GM18520 (cell line): ENCODE measurements around the gene MOV10L1.
"Not testable (repeated sequence)": the region's sequence is repeated elsewhere in the genome, so short reads cannot be mapped to it uniquely, and the experiment has no call there.

Experiments
- ATAC-seq: cut with Tn5 transposase; IDR thresholded peaks from one replicate; pipeline ENCODE4 v1.9.1; 2021; ENCODE audit not compliant: unreplicated experiment

MOV10L1 gene

DNA sequence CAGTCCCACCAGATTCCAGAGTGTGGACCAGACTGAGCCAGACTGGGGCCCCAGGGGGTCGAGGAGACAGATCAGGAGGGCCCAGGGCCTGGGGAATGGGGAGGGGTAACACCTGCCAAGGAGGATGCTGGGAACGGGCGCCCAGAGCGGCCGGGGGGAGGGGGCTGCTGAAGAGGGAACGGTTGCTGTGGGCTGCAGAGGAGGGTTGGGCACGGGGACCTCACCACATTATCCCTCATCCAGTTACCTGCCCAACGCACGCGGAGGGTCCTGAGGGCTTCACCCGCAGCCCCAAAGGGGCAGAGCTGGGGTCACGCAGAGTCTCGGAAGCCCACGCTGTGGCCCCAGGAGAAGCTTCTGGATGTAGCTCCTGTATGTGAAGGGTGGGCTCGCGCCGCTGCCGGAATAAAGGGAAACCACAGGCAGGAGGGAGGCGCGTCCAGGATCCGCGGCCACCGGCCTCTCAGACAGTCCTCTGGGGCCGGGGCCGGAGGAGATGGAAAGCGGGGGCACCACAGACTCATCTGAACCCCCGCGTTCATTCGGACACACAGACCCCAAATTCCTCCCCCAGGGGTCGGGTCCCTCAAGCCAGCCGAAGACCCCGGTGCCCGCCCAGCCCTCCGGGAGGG is 110.1 kb downstream of the MOV10L1 start:
- ATAC-seq = no peak

DNA sequence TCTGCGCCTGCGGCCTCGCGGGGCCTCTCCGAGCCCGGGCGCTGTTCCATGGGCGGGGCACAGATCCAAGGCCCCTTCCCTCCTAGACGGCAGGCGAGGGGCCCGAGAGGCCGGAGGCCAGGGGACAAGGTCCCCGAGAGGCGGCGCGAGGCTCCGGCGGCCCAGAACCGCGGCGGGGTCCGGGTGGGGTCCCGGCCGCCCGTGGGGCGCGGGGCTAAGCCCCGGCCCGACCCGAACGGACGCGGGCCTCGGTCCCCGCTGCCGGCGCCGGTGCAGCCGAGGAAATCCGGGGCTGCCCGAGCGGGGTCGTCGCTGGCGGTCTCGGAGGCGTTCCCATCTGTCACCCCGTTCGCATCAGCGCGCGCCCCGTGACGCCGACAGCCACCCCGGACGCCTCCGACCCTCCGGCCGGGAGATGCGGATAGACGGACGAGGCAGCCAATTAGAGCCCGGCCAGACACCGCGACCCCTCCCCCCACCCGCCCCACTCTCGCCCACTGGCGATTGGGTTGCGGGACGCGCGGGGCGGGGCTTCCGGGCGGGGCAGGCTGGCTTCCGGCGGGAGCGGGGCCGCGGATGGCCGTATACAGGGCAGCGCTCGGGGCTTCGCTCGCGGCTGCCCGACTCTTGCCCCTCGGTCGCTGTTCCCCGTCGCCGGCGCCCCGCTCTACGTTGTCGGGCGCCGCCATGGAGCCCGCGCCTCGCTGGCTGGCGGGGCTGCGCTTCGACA is 110.8 kb downstream of the MOV10L1 start, which contains the start of gene SELENOO:
Gene SELENOO (plus strand): TSS at position 551 of the 730 bp plus-strand sequence. CDS start 26 bp downstream, at position 577.
- ATAC-seq = peak; percentile 49

DNA sequence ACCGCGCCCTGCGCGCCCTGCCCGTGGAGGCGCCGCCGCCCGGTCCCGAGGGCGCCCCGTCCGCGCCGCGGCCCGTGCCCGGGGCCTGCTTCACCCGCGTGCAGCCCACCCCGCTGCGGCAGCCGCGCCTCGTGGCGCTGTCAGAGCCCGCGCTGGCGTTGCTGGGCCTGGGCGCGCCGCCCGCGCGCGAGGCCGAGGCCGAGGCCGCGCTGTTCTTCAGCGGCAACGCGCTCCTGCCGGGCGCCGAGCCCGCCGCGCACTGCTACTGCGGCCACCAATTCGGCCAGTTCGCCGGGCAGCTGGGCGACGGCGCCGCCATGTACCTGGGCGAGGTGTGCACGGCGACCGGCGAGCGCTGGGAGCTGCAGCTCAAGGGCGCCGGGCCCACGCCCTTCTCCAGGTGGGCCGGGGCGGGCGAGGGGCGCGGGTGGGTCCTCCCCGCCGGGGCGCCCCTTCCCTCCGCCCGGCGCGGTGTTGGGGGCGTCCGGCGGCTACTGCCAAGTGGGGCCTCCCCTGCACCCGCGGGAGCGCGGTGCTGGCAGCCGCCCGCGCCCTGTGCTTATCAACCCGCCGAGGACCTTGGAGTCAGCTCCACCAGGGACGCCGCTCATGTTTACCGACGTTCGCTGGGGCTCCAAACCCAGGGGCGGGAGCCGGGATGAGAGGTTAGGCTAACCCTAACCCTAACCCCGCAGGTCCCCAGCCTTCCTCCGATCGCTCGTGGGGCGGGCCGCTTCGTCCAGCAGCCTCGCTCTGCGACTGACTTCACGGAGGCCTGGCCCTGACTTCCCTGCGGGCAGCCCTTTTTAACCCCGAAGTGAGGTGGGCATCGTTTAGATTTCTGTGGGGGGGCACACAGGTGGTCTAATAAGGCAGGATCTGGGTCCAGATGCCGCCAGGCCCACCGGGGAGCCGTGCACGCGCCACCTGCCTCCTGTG is 111.7 kb downstream of the MOV10L1 start:
- ATAC-seq = peak; percentile 28

DNA sequence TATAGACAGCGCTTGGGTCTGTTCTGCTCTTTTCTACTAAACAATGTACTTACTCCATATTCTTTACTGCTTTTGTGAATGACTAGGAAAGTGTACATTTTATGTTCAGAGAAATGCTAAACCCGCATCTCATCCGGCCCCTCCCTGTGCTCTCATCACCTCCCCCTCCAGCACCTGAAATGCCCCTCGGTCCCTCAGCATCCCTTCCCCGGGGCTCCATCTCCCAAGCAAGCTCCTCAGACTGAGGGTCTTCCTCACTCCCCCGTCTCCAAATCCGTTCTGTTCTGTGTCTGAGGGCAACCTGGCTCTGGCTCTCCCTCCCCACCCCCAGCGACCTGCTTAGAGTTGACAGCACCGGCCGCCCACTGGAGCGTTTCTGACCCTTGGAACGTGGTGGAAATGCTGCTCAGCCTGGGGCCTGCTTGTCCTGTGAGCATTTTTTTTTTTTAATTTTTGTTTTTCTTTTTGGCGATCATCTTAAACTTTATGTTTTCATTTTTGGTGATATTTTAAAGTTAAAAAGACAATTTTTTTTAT is 112.4 kb downstream of the MOV10L1 start:
- no peak for ATAC-seq

DNA sequence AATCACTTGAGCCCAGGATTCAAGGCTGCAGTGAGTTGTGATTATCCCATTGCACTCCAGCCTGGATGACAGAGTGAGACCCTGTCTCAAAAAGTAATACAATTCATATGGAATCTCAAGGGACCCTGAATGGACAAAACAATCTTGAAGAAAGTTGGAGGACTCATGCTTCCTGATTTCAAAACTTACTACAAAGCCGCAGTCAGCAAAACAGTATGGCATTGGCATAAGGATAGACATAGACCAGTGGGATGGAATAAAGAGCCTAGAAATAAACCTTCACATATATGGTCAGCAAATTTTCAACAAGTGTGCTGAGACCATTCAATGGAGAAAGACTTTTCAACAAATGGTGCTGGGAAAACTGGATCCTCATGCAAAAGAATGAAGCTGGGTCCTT is 113.5 kb downstream of the MOV10L1 start:
- no peak for ATAC-seq

DNA sequence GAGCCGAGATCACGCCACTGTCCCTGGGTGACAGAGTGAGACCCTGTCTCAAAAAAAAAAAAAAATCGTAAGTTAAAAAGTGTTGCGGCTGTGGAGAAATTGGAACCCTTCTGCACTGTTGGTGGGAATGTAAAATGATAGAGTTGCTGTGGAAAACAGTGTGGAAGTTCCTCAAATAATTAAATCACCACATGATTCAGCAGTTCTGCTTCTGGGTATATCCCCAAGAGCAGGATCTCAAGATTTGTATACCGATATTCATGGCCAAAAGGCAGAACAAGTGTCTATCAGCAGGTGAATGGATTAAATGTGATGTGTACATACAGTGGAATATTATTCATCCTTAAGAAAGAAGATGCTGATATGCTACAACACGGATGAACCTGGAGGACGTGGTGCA is 114.8 kb downstream of the MOV10L1 start:
- no peak for ATAC-seq

DNA sequence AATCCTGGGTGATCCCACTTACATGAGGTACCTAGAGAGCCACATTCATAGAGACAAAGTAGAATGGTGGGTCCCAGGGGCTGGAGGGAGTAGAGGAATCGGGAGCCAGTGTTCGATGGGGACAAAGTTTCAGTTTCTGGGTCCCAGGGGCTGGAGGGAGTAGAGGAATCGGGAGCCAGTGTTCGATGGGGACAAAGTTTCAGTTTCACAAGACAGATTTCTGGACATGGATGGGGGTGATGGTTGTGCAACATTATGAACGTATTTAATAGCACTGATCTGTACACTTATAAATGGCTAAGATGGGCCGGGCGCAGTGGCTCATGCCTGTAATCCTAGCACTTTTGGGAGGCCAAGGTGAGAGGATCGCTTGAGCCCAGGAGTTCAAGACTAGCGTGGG is 115.2 kb downstream of the MOV10L1 start:
- not testable (repeated sequence) for ATAC-seq

DNA sequence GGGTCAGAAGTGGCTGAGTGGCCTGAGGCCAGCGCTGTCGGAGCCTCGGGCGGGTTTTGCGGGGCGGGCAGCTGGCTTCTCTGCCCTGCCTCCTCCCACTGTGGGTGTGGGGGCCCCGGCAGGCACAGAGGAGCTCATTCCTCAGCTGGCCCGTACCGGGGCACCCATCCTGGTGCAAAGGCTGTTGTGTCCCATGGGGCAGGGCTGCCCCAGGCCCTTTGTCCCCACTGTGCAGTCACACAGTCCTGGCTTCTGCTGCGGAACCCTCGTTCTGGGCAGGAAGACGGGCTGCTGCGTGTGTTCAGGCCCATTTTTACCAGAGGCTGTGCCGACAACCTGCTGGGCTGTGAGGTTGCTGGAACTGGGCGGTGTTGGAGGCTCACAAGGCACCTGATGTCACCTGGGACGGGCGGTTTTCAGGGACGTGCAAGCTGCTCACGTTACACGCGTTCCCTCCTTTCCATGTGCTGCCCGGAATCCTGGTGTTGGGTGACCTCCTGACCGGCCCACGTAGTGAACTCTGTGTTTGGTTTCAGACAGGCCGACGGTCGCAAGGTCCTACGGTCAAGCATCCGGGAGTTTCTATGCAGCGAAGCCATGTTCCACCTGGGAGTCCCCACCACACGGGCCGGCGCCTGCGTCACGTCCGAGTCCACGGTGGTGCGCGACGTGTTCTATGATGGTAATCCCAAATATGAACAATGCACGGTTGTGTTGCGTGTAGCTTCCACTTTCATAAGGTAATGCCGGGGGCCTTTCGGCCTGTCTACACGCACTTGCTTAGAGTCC is 116.2 kb downstream of the MOV10L1 start:
- ATAC-seq = no peak

DNA sequence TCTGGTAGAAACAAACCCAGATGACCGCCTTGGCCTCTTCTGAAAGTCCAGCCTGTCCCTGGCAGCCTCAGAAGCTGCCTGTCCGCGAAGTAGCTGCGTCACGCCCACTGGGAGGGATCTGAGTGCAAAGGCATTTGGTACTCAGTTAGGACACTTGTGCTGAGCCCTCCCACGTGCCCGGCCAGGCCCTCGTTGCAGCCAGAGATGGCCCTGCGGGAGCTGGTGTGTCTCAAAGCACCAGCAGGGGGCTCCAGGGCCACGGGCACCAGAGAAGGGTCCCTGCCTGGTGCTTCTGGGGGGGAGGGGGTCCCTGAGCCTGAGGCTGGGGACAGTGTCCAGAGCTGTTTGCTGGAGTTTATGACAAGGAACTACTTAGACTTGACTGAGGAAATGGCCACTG is 116.8 kb downstream of the MOV10L1 start:
- ATAC-seq = no peak

DNA sequence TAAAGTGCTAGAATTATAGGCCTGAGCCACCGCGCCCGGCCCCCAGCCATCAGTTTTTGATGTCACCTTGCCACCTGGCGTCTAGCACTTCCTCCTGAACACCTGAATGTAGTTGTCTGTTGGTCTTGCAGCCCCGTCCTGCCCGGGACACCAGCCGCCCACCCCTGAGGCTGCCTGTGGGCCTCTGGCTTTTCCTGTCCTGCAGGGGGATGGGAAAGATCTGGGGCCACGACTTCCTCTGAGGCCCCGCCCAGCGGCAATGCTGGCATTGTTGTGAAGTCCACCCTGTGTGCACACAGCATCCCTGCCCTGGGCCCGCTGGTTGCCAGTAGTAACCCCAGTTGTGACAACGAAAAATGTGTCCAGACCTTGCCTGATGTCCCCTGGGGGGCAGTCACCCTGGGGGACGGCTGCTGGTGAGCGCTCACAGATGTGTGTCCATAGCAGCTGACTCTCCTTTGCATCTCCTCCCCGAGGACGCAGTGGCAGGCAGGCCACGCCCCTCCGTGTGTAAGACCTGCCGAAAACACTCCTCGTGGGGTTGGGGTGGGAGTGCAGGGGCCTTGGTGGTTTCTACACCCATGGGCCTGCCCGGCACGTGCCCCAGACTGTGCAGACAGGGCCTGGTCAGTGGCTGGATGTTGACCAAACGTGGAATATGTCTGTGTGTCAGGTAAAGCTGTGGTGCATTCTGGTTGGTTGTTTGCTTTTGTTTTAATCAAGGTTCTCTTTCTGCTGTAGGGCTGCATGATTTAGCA is 117.8 kb downstream of the MOV10L1 start:
- no peak for ATAC-seq

DNA sequence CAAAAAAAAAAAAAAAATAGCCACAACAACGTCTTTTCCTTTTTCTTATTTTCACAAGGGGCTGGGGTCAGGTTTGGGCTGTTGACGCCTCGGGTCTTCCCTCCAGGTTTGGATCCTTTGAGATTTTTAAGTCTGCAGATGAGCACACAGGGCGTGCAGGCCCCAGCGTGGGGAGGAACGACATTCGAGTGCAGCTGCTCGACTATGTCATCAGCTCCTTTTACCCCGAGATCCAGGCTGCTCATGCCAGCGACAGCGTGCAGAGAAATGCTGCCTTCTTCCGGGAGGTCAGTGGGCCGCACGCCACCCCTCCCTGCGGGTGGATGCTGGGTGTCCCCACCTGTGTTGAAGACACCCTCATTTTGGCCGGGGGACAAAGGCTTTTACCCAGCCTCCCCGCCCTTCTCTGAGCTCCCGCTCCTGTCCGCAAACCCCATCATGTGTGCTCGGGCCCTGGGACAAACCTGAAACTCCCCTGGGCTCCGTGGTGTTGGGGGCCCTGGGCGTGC is 118.7 kb downstream of the MOV10L1 start:
- no peak for ATAC-seq

DNA sequence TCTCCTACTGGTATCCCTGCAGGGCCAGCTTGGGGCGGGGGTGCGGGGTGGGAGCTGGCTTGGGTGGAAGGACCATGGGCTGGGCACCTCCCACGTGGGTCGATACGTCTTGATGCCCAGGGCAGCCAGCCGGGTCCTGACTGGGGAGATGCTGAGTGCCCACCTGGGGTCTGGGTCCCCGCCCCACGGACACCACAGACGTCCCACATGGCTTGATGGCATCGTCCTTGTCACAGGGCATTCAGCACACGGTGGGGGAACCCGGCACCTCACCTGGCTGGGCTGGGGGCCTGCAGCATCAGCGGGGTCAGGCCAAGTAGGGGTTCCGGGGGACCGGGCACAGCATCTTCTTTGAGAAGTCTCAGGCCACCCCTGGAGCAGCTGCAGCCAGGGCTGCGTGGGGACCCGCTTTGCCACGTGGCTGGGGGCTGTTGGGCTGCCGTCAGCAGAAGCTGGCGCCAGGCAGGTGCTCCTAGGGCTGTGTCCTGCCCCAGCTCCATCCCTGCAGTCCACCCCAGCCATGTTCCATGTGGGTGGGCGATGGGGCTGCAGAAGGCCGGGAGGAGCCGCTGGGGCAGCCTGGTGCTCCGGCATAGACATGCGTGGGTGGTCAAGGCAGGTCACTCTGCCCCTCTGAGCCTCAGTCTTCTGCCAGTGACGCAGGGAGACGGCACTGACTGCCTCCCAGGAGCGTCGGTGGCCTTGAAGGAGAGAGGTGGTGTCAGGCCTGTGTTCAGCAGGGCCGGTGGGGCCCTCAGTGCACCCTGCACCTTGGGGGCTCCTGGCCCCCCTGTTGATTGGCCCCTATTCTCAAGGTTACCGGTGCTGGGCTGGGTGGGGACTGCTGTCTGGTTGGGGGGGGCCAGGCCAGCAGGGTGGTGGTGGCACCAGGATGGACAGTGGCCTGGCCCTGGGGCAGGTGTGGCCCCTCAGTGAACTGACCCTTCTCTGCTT is 119.4 kb downstream of the MOV10L1 start:
- no peak for ATAC-seq

DNA sequence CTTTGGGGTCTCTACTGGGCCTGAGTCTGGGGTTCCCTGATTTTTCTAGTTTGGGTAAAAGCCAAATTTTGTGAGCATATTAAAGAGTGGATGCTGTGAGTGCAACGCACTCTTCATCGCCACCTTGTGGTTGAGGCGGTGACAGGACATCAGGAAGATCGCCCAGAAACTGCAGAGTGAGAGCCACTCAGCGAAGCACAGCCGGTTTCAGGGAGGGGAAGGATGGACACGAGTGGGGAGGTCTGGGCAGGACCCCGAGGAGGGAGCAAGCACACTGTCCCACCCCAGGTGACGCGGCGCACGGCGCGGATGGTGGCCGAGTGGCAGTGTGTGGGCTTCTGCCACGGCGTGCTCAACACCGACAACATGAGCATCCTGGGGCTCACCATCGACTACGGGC is 120.1 kb downstream of the MOV10L1 start:
- no peak for ATAC-seq

DNA sequence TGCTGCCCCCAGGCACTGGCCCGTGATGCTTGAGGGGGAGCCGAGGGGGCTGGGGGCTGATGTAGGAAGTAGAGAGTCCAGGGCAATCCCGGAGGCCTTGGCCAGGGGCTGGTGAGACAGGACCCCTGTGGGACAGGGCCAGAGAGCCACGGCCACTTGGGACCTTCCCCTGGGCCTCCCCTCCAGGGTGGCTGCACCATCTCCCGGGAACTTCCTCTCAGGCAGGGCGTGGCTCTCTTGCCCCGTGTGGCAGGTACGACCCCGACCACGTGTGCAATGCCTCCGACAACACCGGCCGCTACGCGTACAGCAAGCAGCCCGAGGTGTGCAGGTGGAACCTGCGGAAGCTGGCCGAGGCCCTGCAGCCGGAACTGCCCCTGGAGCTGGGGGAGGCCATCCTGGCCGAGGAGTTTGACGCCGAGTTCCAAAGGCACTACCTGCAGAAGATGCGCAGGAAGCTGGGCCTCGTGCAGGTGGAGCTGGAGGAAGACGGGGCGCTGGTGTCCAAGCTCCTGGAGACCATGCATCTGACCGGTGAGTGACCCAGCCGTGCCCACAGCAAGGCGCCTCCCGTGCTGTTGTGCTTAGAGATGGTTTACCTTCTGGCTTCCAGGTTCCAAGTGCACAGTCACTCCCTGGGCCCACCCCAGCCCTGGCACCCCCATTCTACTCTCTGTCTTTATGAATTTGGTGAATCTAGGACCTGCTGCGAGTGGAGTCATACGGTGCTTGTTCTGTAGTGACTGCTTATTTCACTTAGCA is 120.8 kb downstream of the MOV10L1 start:
- ATAC-seq = no peak

DNA sequence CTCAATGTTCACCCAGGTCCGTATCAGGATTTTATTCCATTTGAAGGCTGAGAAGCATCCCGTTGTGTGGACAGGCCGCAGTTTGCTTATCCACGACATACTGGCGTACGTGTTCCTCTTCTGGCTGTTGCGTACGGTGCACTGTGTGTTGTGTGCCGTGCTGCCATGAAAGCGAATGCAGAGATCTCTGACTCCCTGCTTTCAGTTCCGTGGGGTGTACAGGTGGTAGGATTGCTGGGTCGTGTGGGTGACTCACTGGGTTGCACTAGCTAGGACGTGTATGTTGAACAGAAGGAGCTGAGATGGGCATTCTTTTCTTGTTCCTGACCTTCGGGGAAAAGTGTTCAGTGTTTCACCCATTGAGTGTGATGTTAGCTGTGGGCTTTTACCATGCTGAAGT is 121.3 kb downstream of the MOV10L1 start:
- no peak for ATAC-seq
